ENCODE results near the gene MARCHF9. TPM values are rescaled to one million over a fixed set of nuclear protein-coding genes. Genes with fewer than 3 reads are reported as not detected.
A peak's percentile ranks its signal among the peaks of the same experiment; 100 is the strongest.

MARCHF9 gene
- total and polyA plus RNA-seq, 9 donors, result 5.0 to 15.2 (median 7.7) TPM

- H3K27ac ChIP-seq, result no peak overlapping the region
- peaks cover 5% of the 10 kb centered on the region for H3K4me1 ChIP-seq (ENCODE audit: insufficient read depth)
- no peak overlapping the region for H3K4me3 ChIP-seq
- H3K36me3 ChIP-seq, result no peaks in the 10 kb centered on the region
- 8 to 13% (median 10%) methylated on average over 30 to 31 of the region's 31 CpGs for WGBS, 3 donors
- peaks cover 7% of the 10 kb centered on the region for H3K27me3 ChIP-seq
- no peaks in the 10 kb centered on the region for H3K9me3 ChIP-seq
- intact Hi-C loops (cut with DNase I), result no loop called here
- TF ChIP-seq POLR2A (IDR thresholded peaks at IDR 0.05), result no peak
- no peak for TF ChIP-seq CTCF (IDR thresholded peaks at IDR 0.05)
- TF ChIP-seq EP300 (IDR thresholded peaks at IDR 0.05), result no peak
- no peak for DNase-seq
Measured at GRCh38 chr12:57736741-57737466, 18.0 kb upstream of the MARCHF9 start.

- Histone ChIP-seq H3K27me3 (peaks cover 7% of the 10 kb centered on the region), H3K27ac (no peak overlapping the region), H3K4me1 (ENCODE audit: insufficient read depth) (peaks cover 5% of the 10 kb centered on the region), H3K4me3 (peak overlapping the region; percentile 2), H3K9me3 (no peaks in the 10 kb centered on the region), H3K36me3 (no peaks in the 10 kb centered on the region)
- 4 to 17% (median 6%) methylated on average over 50 to 109 of the region's 110 CpGs for WGBS, 3 donors
- peak in 1 of 5 donors; percentile 54 for DNase-seq
- intact Hi-C loops (cut with DNase I), result no loop called here
- TF ChIP-seq CTCF (IDR thresholded peaks at IDR 0.05), result no peak
- no peak for TF ChIP-seq POLR2A (IDR thresholded peaks at IDR 0.05)
- TF ChIP-seq EP300 (IDR thresholded peaks at IDR 0.05), result no peak
Measured at GRCh38 chr12:57737467-57738460, 17.1 kb upstream of the MARCHF9 start.

GRCh38 chr12:57738661-57739237 lies 16.2 kb upstream of the MARCHF9 start, which contains the start of gene AGAP2:
TSS of gene AGAP2 (minus strand) at chr12:57738742. CDS start at chr12:57738246, 496 bp downstream.
- Histone ChIP-seq H3K4me3 (peak within 1 kb of the TSS; percentile 2), H3K27ac (no peak within 1 kb of the TSS), H3K9me3 (no peaks in the 10 kb centered on the region), H3K36me3 (no peaks in the 10 kb centered on the region), H3K4me1 (ENCODE audit: insufficient read depth) (peaks cover 5% of the 10 kb centered on the region), H3K27me3 (peaks cover 7% of the 10 kb centered on the region)
- DNase-seq, result no peak
- 1 to 4% (median 3%) methylated on average over 33 to 36 of the region's 36 CpGs for WGBS, 3 donors
- no peak for TF ChIP-seq POLR2A (IDR thresholded peaks at IDR 0.05)
- no peak for TF ChIP-seq CTCF (IDR thresholded peaks at IDR 0.05)
- no peak for TF ChIP-seq EP300 (IDR thresholded peaks at IDR 0.05)
- intact Hi-C loops (cut with DNase I), result no loop called here

GRCh38 chr12:57739387-57739786 lies 15.5 kb upstream of the MARCHF9 start:
- 11 to 21% (median 16%) methylated on average over 7 of the region's 7 CpGs for WGBS, 3 donors
- intact Hi-C loops (cut with DNase I), result no loop called here
- Histone ChIP-seq H3K36me3 (no peaks in the 10 kb centered on the region), H3K27me3 (peaks cover 7% of the 10 kb centered on the region), H3K4me1 (ENCODE audit: insufficient read depth) (peaks cover 9% of the 10 kb centered on the region), H3K27ac (no peak overlapping the region), H3K9me3 (no peaks in the 10 kb centered on the region), H3K4me3 (no peak overlapping the region)
- TF ChIP-seq EP300 (IDR thresholded peaks at IDR 0.05) (no peak), CTCF (IDR thresholded peaks at IDR 0.05) (no peak), POLR2A (IDR thresholded peaks at IDR 0.05) (no peak)
- DNase-seq, result no peak

Measured in ovary (tissue), 9 donors.